T-helper 2 cell treated with Interferon-gamma antibody and Interleukin-4, amounts not matched to agents 5 μg/mL and 100 μg/mL, for 36 hours (primary cell): ENCODE results near the gene RASA4.
"Not testable (repeated sequence)": the region's sequence is repeated elsewhere in the genome, so short reads cannot be mapped to it uniquely, and the experiment has no call there.

ENCODE experiments used
- DNase-seq: peaks from one replicate; pipeline ENCODE4 v3.0.0; 2021; ENCODE audit warnings: low spot score
- H3K27ac Mint-ChIP-seq: one replicate; pipeline ENCODE4 v1.8.0; 2021; ENCODE audit warnings: mild to moderate bottlenecking, mixed read lengths
- H3K27me3 Mint-ChIP-seq: one replicate; pipeline ENCODE4 v1.8.0; 2021; ENCODE audit warnings: low read depth, mixed read lengths
- H3K36me3 Mint-ChIP-seq: one replicate; pipeline ENCODE4 v1.8.0; 2021; ENCODE audit warnings: low read depth, mixed read lengths
- H3K4me1 Mint-ChIP-seq: one replicate; pipeline ENCODE4 v1.8.0; 2021; ENCODE audit warnings: low read depth, mixed read lengths
- H3K4me3 Mint-ChIP-seq: one replicate; pipeline ENCODE4 v1.8.0; 2022; ENCODE audit warnings: mild to moderate bottlenecking, moderate library complexity, mixed read lengths
- H3K9me3 Mint-ChIP-seq: one replicate; pipeline ENCODE4 v1.8.0; 2021; ENCODE audit warnings: mixed read lengths

Gene RASA4

GRCh38 chr7:102583495-102583894 lies 33.1 kb downstream of the RASA4 start:
- not testable (repeated sequence) for H3K4me1 Mint-ChIP-seq, DNase-seq, H3K36me3 Mint-ChIP-seq, H3K9me3 Mint-ChIP-seq, H3K27ac Mint-ChIP-seq, H3K4me3 Mint-ChIP-seq, H3K27me3 Mint-ChIP-seq

GRCh38 chr7:102581722-102582121 lies 34.8 kb downstream of the RASA4 start:
- H3K27me3 Mint-ChIP-seq, H3K4me1 Mint-ChIP-seq, H3K9me3 Mint-ChIP-seq, H3K4me3 Mint-ChIP-seq, DNase-seq, H3K36me3 Mint-ChIP-seq, H3K27ac Mint-ChIP-seq: not testable (repeated sequence)

GRCh38 chr7:102578486-102578885 lies 38.1 kb downstream of the RASA4 start:
- not testable (repeated sequence) for H3K9me3 Mint-ChIP-seq, H3K27ac Mint-ChIP-seq, H3K4me1 Mint-ChIP-seq, H3K36me3 Mint-ChIP-seq, H3K27me3 Mint-ChIP-seq, H3K4me3 Mint-ChIP-seq, DNase-seq

- not testable (repeated sequence) for H3K9me3 Mint-ChIP-seq, H3K4me1 Mint-ChIP-seq, H3K27me3 Mint-ChIP-seq, H3K36me3 Mint-ChIP-seq, DNase-seq, H3K27ac Mint-ChIP-seq, H3K4me3 Mint-ChIP-seq
Observed at GRCh38 chr7:102577315-102578240, 39.0 kb downstream of the RASA4 start.

GRCh38 chr7:102576363-102576762 lies 40.2 kb downstream of the RASA4 start:
- H3K9me3 Mint-ChIP-seq, H3K4me3 Mint-ChIP-seq, H3K36me3 Mint-ChIP-seq, DNase-seq, H3K4me1 Mint-ChIP-seq, H3K27me3 Mint-ChIP-seq, H3K27ac Mint-ChIP-seq: not testable (repeated sequence)

- H3K4me1 Mint-ChIP-seq, DNase-seq, H3K27me3 Mint-ChIP-seq, H3K36me3 Mint-ChIP-seq, H3K27ac Mint-ChIP-seq, H3K9me3 Mint-ChIP-seq, H3K4me3 Mint-ChIP-seq: not testable (repeated sequence)
Observed at GRCh38 chr7:102574607-102575006, 41.9 kb downstream of the RASA4 start.

- H3K4me1 Mint-ChIP-seq, H3K27me3 Mint-ChIP-seq, H3K9me3 Mint-ChIP-seq, H3K36me3 Mint-ChIP-seq: not testable (repeated sequence)
- peak; percentile 100 for DNase-seq
- H3K27ac Mint-ChIP-seq = peak within 1 kb of the TSS; percentile 88
- H3K4me3 Mint-ChIP-seq = peak within 1 kb of the TSS; percentile 90
Observed at GRCh38 chr7:102572261-102573239, 44.0 kb downstream of the RASA4 start, which contains the start of gene POLR2J3. POLR2J3 (minus strand) TSS chr7:102572583; CDS start chr7:102572521, 62 bp downstream.

- H3K4me1 Mint-ChIP-seq, H3K36me3 Mint-ChIP-seq, H3K27ac Mint-ChIP-seq, DNase-seq, H3K27me3 Mint-ChIP-seq, H3K9me3 Mint-ChIP-seq, H3K4me3 Mint-ChIP-seq: not testable (repeated sequence)
Observed at GRCh38 chr7:102568620-102569019, 47.9 kb downstream of the RASA4 start.

GRCh38 chr7:102550808-102551422 lies 65.6 kb downstream of the RASA4 start, which contains the start of gene SPDYE2:
SPDYE2 (plus strand) TSS chr7:102551226; CDS start chr7:102553256, 2,030 bp downstream.
- not testable (repeated sequence) for H3K4me1 Mint-ChIP-seq, H3K4me3 Mint-ChIP-seq, H3K9me3 Mint-ChIP-seq, DNase-seq, H3K27ac Mint-ChIP-seq, H3K36me3 Mint-ChIP-seq, H3K27me3 Mint-ChIP-seq

- not testable (repeated sequence) for H3K36me3 Mint-ChIP-seq, DNase-seq, H3K9me3 Mint-ChIP-seq, H3K27ac Mint-ChIP-seq, H3K4me1 Mint-ChIP-seq, H3K27me3 Mint-ChIP-seq, H3K4me3 Mint-ChIP-seq
Observed at GRCh38 chr7:102546353-102546752, 70.2 kb downstream of the RASA4 start.

GRCh38 chr7:102545288-102545687 lies 71.3 kb downstream of the RASA4 start:
- H3K36me3 Mint-ChIP-seq, H3K4me3 Mint-ChIP-seq, H3K27ac Mint-ChIP-seq, H3K9me3 Mint-ChIP-seq, DNase-seq, H3K27me3 Mint-ChIP-seq, H3K4me1 Mint-ChIP-seq: not testable (repeated sequence)

GRCh38 chr7:102544372-102544771 lies 72.2 kb downstream of the RASA4 start:
- not testable (repeated sequence) for DNase-seq, H3K4me3 Mint-ChIP-seq, H3K36me3 Mint-ChIP-seq, H3K4me1 Mint-ChIP-seq, H3K27ac Mint-ChIP-seq, H3K27me3 Mint-ChIP-seq, H3K9me3 Mint-ChIP-seq

GRCh38 chr7:102543596-102543995 lies 73.0 kb downstream of the RASA4 start, which contains the start of gene UPK3BL2:
UPK3BL2 (minus strand) TSS chr7:102543696; CDS start chr7:102543636, 60 bp downstream.
- not testable (repeated sequence) for H3K9me3 Mint-ChIP-seq, H3K27me3 Mint-ChIP-seq, H3K4me3 Mint-ChIP-seq, DNase-seq, H3K4me1 Mint-ChIP-seq, H3K36me3 Mint-ChIP-seq, H3K27ac Mint-ChIP-seq

GRCh38 chr7:102542771-102543170 lies 73.8 kb downstream of the RASA4 start:
- H3K27ac Mint-ChIP-seq, H3K4me3 Mint-ChIP-seq, H3K27me3 Mint-ChIP-seq, DNase-seq, H3K4me1 Mint-ChIP-seq, H3K36me3 Mint-ChIP-seq, H3K9me3 Mint-ChIP-seq: not testable (repeated sequence)
